Measurements from ENCODE around the gene DLGAP1. TPM values are rescaled to one million over a fixed set of nuclear protein-coding genes. Genes with fewer than 3 reads are reported as not detected.

DLGAP1 gene
- total RNA-seq, 1 donor from 2014 or later = 7.2 TPM

- DNase-seq (ENCODE audit: low read depth) = no peak
These were observed 986.3 kb downstream of the DLGAP1 start for GRCh38 chr18:3468833-3469232.

- DNase-seq (ENCODE audit: low read depth) = no peak
These were observed 986.9 kb downstream of the DLGAP1 start for GRCh38 chr18:3468066-3468705.

DNA sequence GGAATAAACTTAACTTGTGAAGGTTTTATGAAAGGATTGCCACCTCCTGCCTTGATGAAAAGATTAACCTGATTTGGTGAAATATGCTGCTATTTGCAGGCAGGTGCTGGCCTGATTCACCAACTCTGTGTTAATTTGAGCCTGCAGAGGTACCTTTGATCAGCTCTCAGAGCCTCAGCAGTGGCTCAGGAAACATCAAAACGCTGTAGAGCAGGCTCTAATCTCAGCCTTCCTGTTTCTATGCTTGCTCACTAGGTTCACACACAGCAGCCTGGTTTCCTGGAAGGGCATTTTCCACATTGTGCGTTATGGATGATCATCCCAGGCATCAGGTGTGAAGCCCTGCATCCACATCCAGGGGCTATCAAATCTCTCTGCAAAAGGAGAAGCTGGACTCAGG is 988.2 kb downstream of the DLGAP1 start:
- DNase-seq (ENCODE audit: low read depth) = no peak

- DNase-seq (ENCODE audit: low read depth) = peak; percentile 89
These were observed 989.1 kb downstream of the DLGAP1 start for GRCh38 chr18:3466045-3466444.

- DNase-seq (ENCODE audit: low read depth) = no peak
These were observed 992.1 kb downstream of the DLGAP1 start for GRCh38 chr18:3463051-3463450.

GRCh38 chr18:3461704-3462103 is 993.4 kb downstream of the DLGAP1 start:
- no peak for DNase-seq (ENCODE audit: low read depth)

- no peak for DNase-seq (ENCODE audit: low read depth)
These were observed 994.2 kb downstream of the DLGAP1 start for GRCh38 chr18:3460823-3461398.

DNA sequence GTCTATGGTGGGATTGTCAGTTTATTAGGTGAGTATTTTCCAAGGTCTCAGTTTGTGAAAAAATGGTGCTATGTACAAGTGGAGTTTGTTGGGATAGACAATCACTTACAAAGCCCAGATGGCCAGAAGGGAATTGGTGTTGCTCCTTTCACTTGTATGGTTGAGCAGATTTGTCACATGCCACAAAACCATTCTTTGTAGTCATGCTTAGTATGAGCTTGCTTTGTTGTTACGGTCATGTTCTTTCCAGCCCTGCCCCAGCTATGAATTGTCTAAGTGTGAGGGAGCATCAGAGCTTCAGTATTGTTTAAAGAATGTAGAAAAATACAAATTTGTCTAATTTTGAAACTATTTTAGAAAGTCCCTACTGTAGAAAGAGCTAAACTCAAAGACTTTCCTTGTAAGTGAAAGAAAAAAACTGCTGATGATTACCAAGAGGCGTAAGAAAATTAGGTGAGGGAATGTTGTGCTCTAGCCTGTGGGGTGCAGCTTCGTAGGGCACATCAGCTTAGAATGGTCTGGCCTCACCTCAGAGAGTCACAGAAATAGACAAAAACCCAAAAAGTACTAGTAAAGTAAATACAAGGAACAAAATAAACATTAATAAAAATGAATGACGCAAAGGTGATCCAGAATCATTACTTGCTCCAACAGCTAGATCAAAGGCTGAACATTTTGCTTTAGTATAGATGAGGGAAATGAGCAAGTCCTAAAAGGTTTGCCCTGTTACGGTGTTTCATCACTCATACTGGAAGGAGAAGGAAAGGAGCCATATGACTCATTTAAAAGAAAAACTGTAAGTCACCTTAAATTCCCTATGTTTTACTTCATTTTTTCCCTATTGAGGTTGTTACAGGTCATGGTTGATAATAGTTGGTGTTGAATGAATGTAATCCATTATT is 995.9 kb downstream of the DLGAP1 start:
- peak; percentile 80 for DNase-seq (ENCODE audit: low read depth)

DNA sequence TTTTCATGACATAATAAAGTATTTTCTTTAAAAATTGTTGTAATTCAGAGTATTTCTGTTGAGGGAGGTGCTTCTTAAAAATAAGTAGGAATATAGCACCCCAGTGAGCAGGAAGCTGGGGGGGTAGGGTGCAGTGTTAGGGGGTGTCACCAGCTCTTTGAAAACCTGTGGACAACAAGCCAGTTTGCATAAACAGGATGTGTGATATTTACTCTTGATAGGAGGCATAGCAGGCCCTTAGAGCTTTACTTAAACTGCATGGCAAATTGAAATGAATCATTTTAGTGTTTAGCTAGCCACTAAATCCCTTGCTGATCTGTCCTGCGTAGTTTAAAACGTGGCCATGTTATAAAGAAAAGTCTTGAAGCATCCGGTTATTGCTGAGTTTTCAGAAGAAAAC is 996.7 kb downstream of the DLGAP1 start:
- DNase-seq (ENCODE audit: low read depth) = no peak

GRCh38 chr18:3457261-3457724 is 997.8 kb downstream of the DLGAP1 start:
- no peak for DNase-seq (ENCODE audit: low read depth)

GRCh38 chr18:3456686-3457069 is 998.4 kb downstream of the DLGAP1 start:
- peak; percentile 96 for DNase-seq (ENCODE audit: low read depth)

DNA sequence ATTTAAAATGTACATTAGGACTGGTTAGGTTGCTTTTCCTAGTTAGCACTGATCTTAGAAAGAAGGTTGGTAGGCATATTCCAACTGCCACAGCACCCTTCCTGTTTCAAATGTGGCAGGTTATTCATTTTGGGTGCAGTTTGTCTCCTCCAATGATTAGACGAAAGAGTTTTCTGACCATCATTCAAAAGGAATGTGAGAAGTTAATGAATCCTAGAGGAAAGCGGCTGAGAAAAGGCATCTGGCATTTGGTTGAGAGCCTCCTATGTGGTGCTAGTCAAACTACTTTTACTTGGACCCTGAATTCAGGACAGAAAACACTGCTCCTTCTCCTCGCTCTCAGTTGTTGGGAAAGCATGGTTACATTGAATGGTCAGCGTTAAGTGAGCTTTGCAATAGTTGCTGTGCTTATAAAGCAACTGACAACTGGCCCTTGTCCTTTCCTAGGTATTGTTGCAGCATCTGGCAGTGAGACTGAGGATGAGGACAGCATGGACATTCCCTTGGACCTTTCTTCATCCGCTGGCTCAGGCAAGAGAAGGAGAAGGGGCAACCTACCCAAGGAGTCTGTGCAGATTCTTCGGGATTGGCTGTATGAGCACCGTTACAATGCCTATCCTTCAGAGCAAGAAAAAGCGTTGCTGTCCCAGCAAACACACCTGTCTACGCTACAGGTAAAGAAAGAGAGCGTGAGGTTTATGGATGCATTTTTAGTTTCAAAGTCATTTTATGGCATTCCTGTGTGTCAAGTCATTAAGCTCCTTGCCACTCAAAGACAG is 999.0 kb downstream of the DLGAP1 start:
- DNase-seq (ENCODE audit: low read depth) = peak; percentile 94

DNA sequence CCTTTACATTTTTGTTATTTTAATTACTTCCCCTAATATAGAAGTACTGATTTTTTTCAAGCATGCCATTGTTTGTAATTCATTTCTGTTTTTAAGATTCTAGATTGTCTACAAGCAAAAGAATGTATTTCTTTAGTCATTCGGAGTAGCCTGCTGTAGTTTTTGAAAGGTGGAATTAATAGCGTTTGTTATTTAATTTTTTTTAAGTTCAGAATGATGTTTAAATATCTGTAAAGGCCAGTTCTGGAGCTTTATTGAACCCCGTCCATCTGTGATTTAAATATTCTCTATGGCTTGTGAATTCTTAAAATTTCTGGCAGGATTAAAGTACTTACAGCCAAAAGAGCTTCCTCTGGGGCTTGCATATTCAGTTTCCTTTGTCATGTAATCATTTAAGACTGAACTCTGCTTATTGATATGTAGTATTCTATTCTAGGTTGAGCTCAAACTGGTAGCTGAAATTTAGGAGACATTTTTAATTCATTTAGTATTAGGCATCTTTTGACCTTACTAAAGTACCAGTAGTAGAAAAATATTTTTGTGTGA is 999.9 kb downstream of the DLGAP1 start:
- no peak for DNase-seq (ENCODE audit: low read depth)

- peak; percentile 87 for DNase-seq (ENCODE audit: low read depth)
These were observed 1000.6 kb downstream of the DLGAP1 start for GRCh38 chr18:3454365-3455089.

DNA sequence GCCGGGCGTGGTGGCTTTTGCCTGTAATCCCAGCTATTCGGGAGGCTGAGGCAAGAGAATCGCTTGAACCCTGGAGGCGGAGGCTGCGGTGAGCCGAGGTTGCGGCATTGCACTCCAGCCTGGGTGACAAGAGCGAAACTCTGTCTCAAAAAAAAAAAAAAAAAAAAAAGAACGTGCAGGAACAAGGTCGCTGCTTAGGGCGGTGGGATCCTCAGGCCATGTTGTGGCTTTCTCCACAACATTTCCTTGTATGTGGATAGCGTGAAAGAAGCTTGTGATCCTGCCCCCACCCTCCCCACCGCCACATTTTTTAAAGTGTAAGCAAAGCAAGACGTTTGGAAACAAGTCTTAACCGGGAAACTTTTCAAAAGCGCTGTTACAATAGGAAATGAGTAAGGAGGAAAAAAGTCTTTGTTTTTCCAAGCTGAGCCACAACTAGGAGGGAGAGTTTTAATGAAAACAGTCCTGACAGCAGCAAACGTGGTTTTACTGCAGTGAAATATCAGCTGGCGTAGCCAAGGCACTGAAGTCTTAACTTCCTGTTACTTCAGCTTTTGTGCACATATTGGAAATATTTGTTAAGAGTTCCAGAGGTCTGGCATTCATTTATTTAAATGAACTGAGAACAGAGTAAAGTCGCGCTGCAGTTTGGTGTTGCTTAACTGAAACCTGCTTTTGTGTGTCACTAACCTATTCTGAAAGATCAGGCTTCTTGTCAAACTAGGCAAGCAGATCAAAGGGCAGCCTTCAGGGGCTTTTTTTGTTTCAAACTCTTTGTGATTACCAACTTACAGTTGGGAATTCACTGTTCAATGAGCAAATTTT is 1001.4 kb downstream of the DLGAP1 start:
- peak; percentile 95 for DNase-seq (ENCODE audit: low read depth)

DNA sequence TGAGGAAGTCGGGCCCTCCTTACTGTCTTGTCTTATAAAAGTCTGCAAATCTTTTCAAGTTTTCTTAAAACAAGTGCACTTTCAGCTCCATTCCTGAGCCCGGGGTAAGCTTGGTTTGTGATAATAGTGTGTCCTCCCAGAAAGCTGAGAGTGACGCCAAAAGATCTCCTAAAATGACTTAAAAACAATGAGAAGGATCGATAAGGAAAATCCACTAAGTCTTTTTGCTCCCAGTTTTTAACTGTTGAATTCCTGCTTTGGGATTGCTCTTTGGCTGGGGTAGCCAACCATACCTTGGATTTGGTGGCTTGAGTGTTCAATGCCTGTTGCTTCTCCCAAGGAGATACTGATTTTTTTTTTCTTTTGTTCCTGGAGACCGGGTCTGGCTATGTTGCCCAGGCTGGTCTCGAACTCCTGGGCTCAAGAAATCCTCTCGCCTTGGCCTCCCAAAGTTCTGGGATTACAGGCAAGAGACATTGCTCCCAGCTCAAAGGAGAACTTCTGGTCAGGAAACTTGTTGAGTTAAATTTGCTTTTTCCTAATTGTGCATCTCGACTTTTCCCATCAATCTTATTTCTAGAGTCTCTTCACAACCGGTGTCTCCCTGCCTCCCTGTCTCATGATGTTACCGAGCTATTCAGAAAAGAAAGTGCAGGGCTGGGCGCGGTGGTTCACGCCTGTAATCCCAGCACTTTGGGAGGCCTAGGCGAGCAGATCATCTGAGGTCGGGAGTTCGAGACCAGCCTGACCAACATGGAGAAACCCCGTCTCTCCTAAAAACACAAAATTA is 1002.2 kb downstream of the DLGAP1 start:
- no peak for DNase-seq (ENCODE audit: low read depth)

GRCh38 chr18:3451989-3452749 is 1002.9 kb downstream of the DLGAP1 start:
- no peak for DNase-seq (ENCODE audit: low read depth)

- peak; percentile 85 for DNase-seq (ENCODE audit: low read depth)
These were observed 1003.7 kb downstream of the DLGAP1 start for GRCh38 chr18:3451183-3451988.

All from renal cortical epithelial cell (primary cell).